ENCODE results near the gene PGAM5. TPM values are rescaled to one million over a fixed set of nuclear protein-coding genes. Genes with fewer than 3 reads are reported as not detected.

The PGAM5 gene
- total and polyA plus RNA-seq, 2 experiments from 2014 or later = 17.6 to 27.2 TPM

DNA sequence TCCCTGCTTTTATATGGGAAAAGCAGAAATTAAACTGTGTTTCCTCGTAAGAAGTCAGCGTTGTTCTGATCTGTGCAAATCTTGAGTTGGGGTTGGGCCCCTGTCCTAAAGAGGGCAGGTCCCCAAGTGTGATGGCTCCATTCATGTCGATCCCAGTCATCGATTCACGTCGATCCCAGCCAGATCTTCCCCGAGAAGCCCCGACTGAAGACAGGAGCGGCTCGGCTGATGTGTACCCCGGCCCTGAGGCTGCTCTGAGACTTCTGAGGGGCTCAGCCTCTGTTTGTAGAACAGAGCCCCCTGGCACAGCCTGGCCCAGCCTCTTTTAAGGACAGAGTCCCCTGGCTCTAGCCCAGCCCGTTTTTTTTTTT is 9.3 kb downstream of the PGAM5 start:
- H3K36me3 ChIP-seq (replicated peaks; ENCODE audit: insufficient read depth, low read depth) = no peaks in the 10 kb centered on the region
- DNase-seq (ENCODE audit: low spot score) = no peak

DNA sequence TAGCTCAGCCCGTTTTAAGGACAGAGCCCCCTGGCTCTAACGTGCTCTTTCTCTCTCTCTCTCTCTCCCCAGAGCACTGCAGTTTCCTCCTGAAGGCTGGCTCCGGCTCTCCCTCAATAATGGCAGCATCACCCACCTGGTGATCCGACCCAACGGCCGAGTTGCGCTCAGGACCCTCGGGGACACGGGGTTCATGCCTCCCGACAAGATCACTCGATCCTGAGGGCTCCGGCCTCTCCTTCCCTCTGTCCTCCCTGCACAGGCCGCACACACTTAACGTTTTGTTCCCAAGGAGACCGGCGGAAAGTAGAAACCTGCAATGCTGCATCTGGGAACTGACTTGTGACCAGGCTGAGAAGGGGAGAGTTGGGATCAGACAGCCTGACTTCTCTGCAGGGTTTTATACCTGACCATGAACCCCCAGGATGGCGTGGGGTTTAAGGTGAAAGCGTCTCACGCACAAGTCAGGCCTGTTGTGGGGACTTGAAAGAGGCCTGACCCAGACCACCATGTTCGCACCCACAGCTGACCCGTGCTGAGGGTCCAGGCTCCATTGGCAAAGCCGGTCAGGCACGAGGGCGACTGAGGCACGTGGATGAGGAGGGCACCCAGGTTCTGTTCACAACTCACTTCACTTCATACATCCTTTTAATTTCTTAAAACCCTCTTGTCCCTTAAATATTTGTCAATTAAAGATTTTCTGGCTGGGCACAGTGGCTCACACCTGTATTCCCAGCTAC is 10.1 kb downstream of the PGAM5 start:
- no peaks in the 10 kb centered on the region for H3K9me2 ChIP-seq (replicated peaks; ENCODE audit: insufficient read depth)
- peaks cover 3% of the 10 kb centered on the region for H3K79me2 ChIP-seq
- no peaks in the 10 kb centered on the region for H3K4me1 ChIP-seq (ENCODE audit: insufficient read depth)
- 97% methylated on average over 25 of the region's 25 CpGs for whole genome bisulfite sequencing (ENCODE audit: low lambda C conversion rate, missing lambda C conversion rate)
- H3K9me3 ChIP-seq (ENCODE audit: low read depth) = no peaks in the 10 kb centered on the region
- H4K20me1 ChIP-seq (ENCODE audit: insufficient read depth, poor library complexity, severe bottlenecking) = no peaks in the 10 kb centered on the region
- no peaks in the 10 kb centered on the region for H3K36me3 ChIP-seq (replicated peaks; ENCODE audit: insufficient read depth, low read depth)
- no peak for DNase-seq (ENCODE audit: low spot score)
- H3K27me3 ChIP-seq = no peaks in the 10 kb centered on the region
- H3K4me3 ChIP-seq = no peak overlapping the region
- H3K27ac ChIP-seq = no peak overlapping the region
- no peak overlapping the region for H2AFZ ChIP-seq
- no peak overlapping the region for H3K4me2 ChIP-seq
- TF ChIP-seq EZH2 (IDR thresholded peaks at IDR 0.05; ENCODE audit: borderline replicate concordance) (no peak), EZH2phosphoT487 (IDR thresholded peaks at IDR 0.05; ENCODE audit: low read depth, severe bottlenecking, unreplicated experiment) (no peak)
- TF ChIP-seq, protein P1, sequence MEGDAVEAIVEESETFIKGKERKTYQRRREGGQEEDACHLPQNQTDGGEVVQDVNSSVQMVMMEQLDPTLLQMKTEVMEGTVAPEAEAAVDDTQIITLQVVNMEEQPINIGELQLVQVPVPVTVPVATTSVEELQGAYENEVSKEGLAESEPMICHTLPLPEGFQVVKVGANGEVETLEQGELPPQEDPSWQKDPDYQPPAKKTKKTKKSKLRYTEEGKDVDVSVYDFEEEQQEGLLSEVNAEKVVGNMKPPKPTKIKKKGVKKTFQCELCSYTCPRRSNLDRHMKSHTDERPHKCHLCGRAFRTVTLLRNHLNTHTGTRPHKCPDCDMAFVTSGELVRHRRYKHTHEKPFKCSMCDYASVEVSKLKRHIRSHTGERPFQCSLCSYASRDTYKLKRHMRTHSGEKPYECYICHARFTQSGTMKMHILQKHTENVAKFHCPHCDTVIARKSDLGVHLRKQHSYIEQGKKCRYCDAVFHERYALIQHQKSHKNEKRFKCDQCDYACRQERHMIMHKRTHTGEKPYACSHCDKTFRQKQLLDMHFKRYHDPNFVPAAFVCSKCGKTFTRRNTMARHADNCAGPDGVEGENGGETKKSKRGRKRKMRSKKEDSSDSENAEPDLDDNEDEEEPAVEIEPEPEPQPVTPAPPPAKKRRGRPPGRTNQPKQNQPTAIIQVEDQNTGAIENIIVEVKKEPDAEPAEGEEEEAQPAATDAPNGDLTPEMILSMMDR (IDR thresholded peaks at IDR 0.05; ENCODE audit: poor library complexity) = no peak

More for the DNA sequence above, 9.3 kb downstream of the PGAM5 start:
- Histone ChIP-seq H3K27me3 (no peaks in the 10 kb centered on the region), H3K4me2 (no peak overlapping the region), H3K9me3 (ENCODE audit: low read depth) (no peaks in the 10 kb centered on the region), H3K4me1 (ENCODE audit: insufficient read depth) (no peaks in the 10 kb centered on the region), H3K27ac (no peak overlapping the region), H3K9me2 (replicated peaks; ENCODE audit: insufficient read depth) (no peaks in the 10 kb centered on the region), H3K4me3 (no peak overlapping the region), H3K79me2 (peaks cover 3% of the 10 kb centered on the region), H2AFZ (no peak overlapping the region), H4K20me1 (ENCODE audit: insufficient read depth, poor library complexity, severe bottlenecking) (no peaks in the 10 kb centered on the region)
- whole genome bisulfite sequencing (ENCODE audit: low lambda C conversion rate, missing lambda C conversion rate) = 95% methylated on average over 12 of the region's 12 CpGs
- TF ChIP-seq EZH2 (IDR thresholded peaks at IDR 0.05; ENCODE audit: borderline replicate concordance) (no peak), EZH2phosphoT487 (IDR thresholded peaks at IDR 0.05; ENCODE audit: low read depth, severe bottlenecking, unreplicated experiment) (no peak)
- TF ChIP-seq, protein P1 (IDR thresholded peaks at IDR 0.05; ENCODE audit: poor library complexity) = no peak

DNA sequence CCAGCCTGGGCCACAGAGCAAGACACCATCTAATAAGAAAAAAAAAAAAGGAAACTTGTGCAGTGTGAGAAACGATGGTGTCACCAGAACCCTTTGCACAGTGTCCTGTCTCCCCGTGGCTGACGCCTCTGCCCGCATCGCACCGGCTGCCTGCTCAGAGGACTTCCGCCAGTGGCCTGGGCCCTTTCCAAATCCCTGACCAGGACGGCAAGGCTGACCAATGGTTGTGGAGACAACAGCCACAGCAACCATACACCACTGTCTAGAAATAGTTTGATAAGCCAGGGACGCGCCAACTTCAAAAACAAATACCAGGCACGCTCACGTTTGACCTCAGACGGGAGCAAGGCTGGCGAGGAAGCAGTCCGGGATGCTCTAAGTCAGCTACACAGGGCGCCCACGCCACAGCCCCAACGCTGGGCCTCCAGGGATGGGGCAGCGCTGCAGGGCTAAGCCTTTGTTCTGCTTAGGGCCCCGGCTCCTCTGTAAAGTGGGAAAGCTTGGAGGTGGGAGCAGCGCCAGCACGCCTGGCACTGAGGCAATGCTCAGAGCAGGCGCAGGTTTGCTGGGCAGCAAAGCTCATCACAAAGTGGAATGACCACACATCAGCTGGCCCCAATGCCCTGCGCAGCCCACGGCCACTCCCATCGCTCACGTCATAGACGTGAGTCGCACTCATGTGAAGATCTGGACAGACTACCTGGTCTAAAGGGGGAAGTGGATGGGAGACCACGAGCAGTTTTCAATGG is 12.5 kb downstream of the PGAM5 start:
- Histone ChIP-seq H2AFZ (no peak overlapping the region), H3K4me3 (no peak overlapping the region), H3K27me3 (no peaks in the 10 kb centered on the region), H3K9me3 (ENCODE audit: low read depth) (no peaks in the 10 kb centered on the region), H3K4me1 (ENCODE audit: insufficient read depth) (no peaks in the 10 kb centered on the region), H3K27ac (no peak overlapping the region), H3K4me2 (no peak overlapping the region), H4K20me1 (ENCODE audit: insufficient read depth, poor library complexity, severe bottlenecking) (no peaks in the 10 kb centered on the region), H3K79me2 (peaks cover 3% of the 10 kb centered on the region), H3K36me3 (replicated peaks; ENCODE audit: insufficient read depth, low read depth) (no peaks in the 10 kb centered on the region), H3K9me2 (replicated peaks; ENCODE audit: insufficient read depth) (no peaks in the 10 kb centered on the region)
- 95% methylated on average over 30 of the region's 30 CpGs for WGBS (ENCODE audit: low lambda C conversion rate, missing lambda C conversion rate)
- no peak for DNase-seq (ENCODE audit: low spot score)
- TF ChIP-seq EZH2 (IDR thresholded peaks at IDR 0.05; ENCODE audit: borderline replicate concordance) = no peak
- TF ChIP-seq, protein P1 (IDR thresholded peaks at IDR 0.05; ENCODE audit: poor library complexity) = no peak
- no peak for TF ChIP-seq EZH2phosphoT487 (IDR thresholded peaks at IDR 0.05; ENCODE audit: low read depth, severe bottlenecking, unreplicated experiment)
